GM19239 (cell line): ENCODE results near the gene CDKAL1.

Experiments
- DNase-seq: peaks from one replicate; pipeline ENCODE4 v3.0.0; 2011; ENCODE audit warnings: low spot score; ENCODE audit not compliant: insufficient read length
- FAIRE-seq: peaks from 2 replicates; lab custom pipeline; 2011; peaks lifted over from hg19 to GRCh38; lab: Jason Lieb, UNC

The CDKAL1 gene

GRCh38 chr6:21200134-21200870 is 666.0 kb downstream of the CDKAL1 start:
- peak; percentile 78 for FAIRE-seq
- DNase-seq = no peak

GRCh38 chr6:21201187-21201586 is 666.9 kb downstream of the CDKAL1 start:
- peak; percentile 45 for FAIRE-seq

GRCh38 chr6:21201637-21202350 is 667.5 kb downstream of the CDKAL1 start:
- FAIRE-seq = no peak
- DNase-seq = no peak

More at GRCh38 chr6:21201187-21201586, 666.9 kb downstream of the CDKAL1 start:
- no peak for DNase-seq

- no peak for DNase-seq
- no peak for FAIRE-seq
Observed at GRCh38 chr6:21202521-21202920, 668.3 kb downstream of the CDKAL1 start.

- FAIRE-seq = no peak
- no peak for DNase-seq
Observed at GRCh38 chr6:21204951-21205350, 670.7 kb downstream of the CDKAL1 start.

- FAIRE-seq = peak; percentile 87
- DNase-seq = no peak
Observed at GRCh38 chr6:21208081-21208795, 674.0 kb downstream of the CDKAL1 start.

GRCh38 chr6:21208796-21209186 is 674.5 kb downstream of the CDKAL1 start:
- no peak for FAIRE-seq
- no peak for DNase-seq

GRCh38 chr6:21213492-21213891 is 679.2 kb downstream of the CDKAL1 start:
- FAIRE-seq (peak; percentile 97), DNase-seq (no peak)

- FAIRE-seq (no peak), DNase-seq (no peak)
Observed at GRCh38 chr6:21214738-21215448, 680.6 kb downstream of the CDKAL1 start.

GRCh38 chr6:21219241-21219640 is 685.0 kb downstream of the CDKAL1 start:
- FAIRE-seq = no peak
- no peak for DNase-seq

GRCh38 chr6:21219856-21220255 is 685.6 kb downstream of the CDKAL1 start:
- no peak for FAIRE-seq
- DNase-seq = no peak

- no peak for FAIRE-seq
- no peak for DNase-seq
Observed at GRCh38 chr6:21220271-21220987, 686.2 kb downstream of the CDKAL1 start.

- FAIRE-seq (no peak), DNase-seq (no peak)
Observed at GRCh38 chr6:21222656-21223055, 688.4 kb downstream of the CDKAL1 start.

- DNase-seq = no peak
- no peak for FAIRE-seq
Observed at GRCh38 chr6:21225912-21226311, 691.7 kb downstream of the CDKAL1 start.

- no peak for FAIRE-seq
Observed at GRCh38 chr6:21227486-21227885, 693.2 kb downstream of the CDKAL1 start.

GRCh38 chr6:21228411-21228810 is 694.2 kb downstream of the CDKAL1 start:
- no peak for FAIRE-seq
- DNase-seq = no peak

More at GRCh38 chr6:21227486-21227885, 693.2 kb downstream of the CDKAL1 start:
- no peak for DNase-seq

- no peak for DNase-seq
- FAIRE-seq = no peak
Observed at GRCh38 chr6:21228876-21229460, 694.7 kb downstream of the CDKAL1 start.

GRCh38 chr6:21230536-21230935 is 696.3 kb downstream of the CDKAL1 start:
- DNase-seq (no peak), FAIRE-seq (no peak)

- no peak for DNase-seq
- FAIRE-seq = no peak
Observed at GRCh38 chr6:21235162-21235561, 700.9 kb downstream of the CDKAL1 start.
